ENCODE data around the gene KRTAP12-3. TPM values are rescaled to one million over a fixed set of nuclear protein-coding genes. Genes with fewer than 3 reads are reported as not detected.

KRTAP12-3 gene
- total RNA-seq, 1 donor from 2014 or later, result not detected

GRCh38 chr21:44697811-44698734 is 40.3 kb downstream of the KRTAP12-3 start:
- H3K4me1 Mint-ChIP-seq (ENCODE audit: low read depth, unreplicated experiment), result peaks cover 20% of the 10 kb centered on the region
- TF ChIP-seq CTCF (IDR thresholded peaks at IDR 0.05; ENCODE audit: partially characterized antibody, unreplicated experiment), result no peak
- H3K27ac Mint-ChIP-seq (ENCODE audit: unreplicated experiment), result peak overlapping the region; percentile 62
- peaks cover 11% of the 10 kb centered on the region for H3K36me3 Mint-ChIP-seq (ENCODE audit: unreplicated experiment)
- peaks cover 18% of the 10 kb centered on the region for H3K27me3 Mint-ChIP-seq (ENCODE audit: unreplicated experiment)
- peak overlapping the region; percentile 30 for H3K4me3 Mint-ChIP-seq (ENCODE audit: unreplicated experiment)
- DNase-seq, result no peak
- peaks cover 16% of the 10 kb centered on the region for H3K9me3 Mint-ChIP-seq (ENCODE audit: unreplicated experiment)

GRCh38 chr21:44699502-44700001 is 41.8 kb downstream of the KRTAP12-3 start:
- Mint-ChIP-seq H3K27me3 (ENCODE audit: unreplicated experiment) (peaks cover 25% of the 10 kb centered on the region), H3K9me3 (ENCODE audit: unreplicated experiment) (peaks cover 16% of the 10 kb centered on the region), H3K4me3 (ENCODE audit: unreplicated experiment) (no peak overlapping the region), H3K36me3 (ENCODE audit: unreplicated experiment) (no peaks in the 10 kb centered on the region), H3K27ac (ENCODE audit: unreplicated experiment) (no peak overlapping the region), H3K4me1 (ENCODE audit: low read depth, unreplicated experiment) (peaks cover 20% of the 10 kb centered on the region)
- TF ChIP-seq CTCF (IDR thresholded peaks at IDR 0.05; ENCODE audit: partially characterized antibody, unreplicated experiment), result no peak
- DNase-seq, result no peak

GRCh38 chr21:44700101-44701022 is 42.6 kb downstream of the KRTAP12-3 start:
- Mint-ChIP-seq H3K27me3 (ENCODE audit: unreplicated experiment) (peaks cover 28% of the 10 kb centered on the region), H3K36me3 (ENCODE audit: unreplicated experiment) (no peaks in the 10 kb centered on the region), H3K4me3 (ENCODE audit: unreplicated experiment) (no peak overlapping the region), H3K9me3 (ENCODE audit: unreplicated experiment) (peaks cover 16% of the 10 kb centered on the region), H3K27ac (ENCODE audit: unreplicated experiment) (no peak overlapping the region), H3K4me1 (ENCODE audit: low read depth, unreplicated experiment) (peaks cover 18% of the 10 kb centered on the region)
- DNase-seq, result no peak
- TF ChIP-seq CTCF (IDR thresholded peaks at IDR 0.05; ENCODE audit: partially characterized antibody, unreplicated experiment), result no peak

- DNase-seq, result no peak
Observed at GRCh38 chr21:44701023-44701400, 43.3 kb downstream of the KRTAP12-3 start.

More at GRCh38 chr21:44701023-44701400, 43.3 kb downstream of the KRTAP12-3 start:
- no peak for TF ChIP-seq CTCF (IDR thresholded peaks at IDR 0.05; ENCODE audit: partially characterized antibody, unreplicated experiment)
- Mint-ChIP-seq H3K36me3 (ENCODE audit: unreplicated experiment) (no peaks in the 10 kb centered on the region), H3K27ac (ENCODE audit: unreplicated experiment) (no peak overlapping the region), H3K4me3 (ENCODE audit: unreplicated experiment) (no peak overlapping the region), H3K4me1 (ENCODE audit: low read depth, unreplicated experiment) (peaks cover 17% of the 10 kb centered on the region), H3K9me3 (ENCODE audit: unreplicated experiment) (peaks cover 14% of the 10 kb centered on the region), H3K27me3 (ENCODE audit: unreplicated experiment) (peaks cover 33% of the 10 kb centered on the region)
